Measurements from ENCODE around the gene UTP3. TPM values are rescaled to one million over a fixed set of nuclear protein-coding genes. Genes with fewer than 3 reads are reported as not detected.

Gene UTP3
- total and polyA plus RNA-seq, 2 donors (not counting 1 experiment from before 2014, with no cell fraction given) = 17.8 to 20.4 TPM

GRCh38 chr4:70703619-70704214 lies 15.4 kb downstream of the UTP3 start:
- no peaks in the 10 kb centered on the region for H3K9me3 ChIP-seq (ENCODE audit: control insufficient read depth, insufficient read depth, low read depth, low read length)
- H4K20me1 ChIP-seq (ENCODE audit: control insufficient read depth, extremely low read depth, insufficient read depth, low read length) = no peaks in the 10 kb centered on the region
- TF ChIP-seq CTCF (conservative IDR thresholded peaks at IDR 0.05 in 1 of 2, IDR thresholded peaks at IDR 0.05 in 1 of 2; ENCODE audit: low read depth in 1 of 2, low read length in 2 of 2) (no peak), EZH2 (IDR thresholded peaks at IDR 0.05; ENCODE audit: low read length, missing control alignments) (no peak)
- H3K4me2 ChIP-seq (ENCODE audit: extremely low read depth, insufficient read depth, low read length) = peak overlapping the region; percentile 95
- peak; percentile 72 to 75 for DNase-seq (ENCODE audit: low read depth in 2 of 2)
- H3K27ac ChIP-seq (ENCODE audit: insufficient read depth, low read length) = peak overlapping the region; percentile 91
- peak overlapping the region; percentile 81 for H3K9ac ChIP-seq (ENCODE audit: insufficient read depth, low read length)
- H3K4me1 ChIP-seq (ENCODE audit: control insufficient read depth, extremely low read depth, insufficient read depth, low read length) = peaks cover 4% of the 10 kb centered on the region
- no peaks in the 10 kb centered on the region for H3K27me3 ChIP-seq (ENCODE audit: control insufficient read depth, insufficient read depth, low read length)
- peaks cover 22% of the 10 kb centered on the region for H3K79me2 ChIP-seq (ENCODE audit: control insufficient read depth, insufficient read depth, low read length)
- no peaks in the 10 kb centered on the region for H3K36me3 ChIP-seq (ENCODE audit: control insufficient read depth, insufficient read depth, low read length)
- peak overlapping the region; percentile 51 to 71 (median 67) for H3K4me3 ChIP-seq (replicated peaks in 1 of 4; ENCODE audit: control extremely low read depth in 1 of 4, insufficient read depth in 1 of 4, low read depth in 3 of 4, low read length in 4 of 4)
- peak overlapping the region; percentile 62 for H2AFZ ChIP-seq (ENCODE audit: low read length)

GRCh38 chr4:70704215-70704930 lies 16.0 kb downstream of the UTP3 start:
- Histone ChIP-seq H3K4me2 (ENCODE audit: extremely low read depth, insufficient read depth, low read length) (peak overlapping the region; percentile 95), H4K20me1 (ENCODE audit: control insufficient read depth, extremely low read depth, insufficient read depth, low read length) (no peaks in the 10 kb centered on the region), H3K27ac (ENCODE audit: insufficient read depth, low read length) (peak overlapping the region; percentile 91), H2AFZ (ENCODE audit: low read length) (peak overlapping the region; percentile 62), H3K36me3 (ENCODE audit: control insufficient read depth, insufficient read depth, low read length) (no peaks in the 10 kb centered on the region), H3K4me3 (replicated peaks in 1 of 4; ENCODE audit: control extremely low read depth in 1 of 4, insufficient read depth in 1 of 4, low read depth in 3 of 4, low read length in 4 of 4) (peak overlapping the region; percentile 64 to 71 (median 68)), H3K79me2 (ENCODE audit: control insufficient read depth, insufficient read depth, low read length) (peaks cover 28% of the 10 kb centered on the region), H3K9me3 (ENCODE audit: control insufficient read depth, insufficient read depth, low read depth, low read length) (no peaks in the 10 kb centered on the region), H3K9ac (ENCODE audit: insufficient read depth, low read length) (peak overlapping the region; percentile 81), H3K4me1 (ENCODE audit: control insufficient read depth, extremely low read depth, insufficient read depth, low read length) (peaks cover 4% of the 10 kb centered on the region), H3K27me3 (ENCODE audit: control insufficient read depth, insufficient read depth, low read length) (no peaks in the 10 kb centered on the region)
- TF ChIP-seq EZH2 (IDR thresholded peaks at IDR 0.05; ENCODE audit: low read length, missing control alignments) = no peak
- TF ChIP-seq CTCF (conservative IDR thresholded peaks at IDR 0.05 in 1 of 2, IDR thresholded peaks at IDR 0.05 in 1 of 2; ENCODE audit: low read depth in 1 of 2, low read length in 2 of 2) = peak; percentile 27 to 30
- DNase-seq (ENCODE audit: low read depth in 2 of 2) = peak; percentile 68 to 81

GRCh38 chr4:70704931-70705182 lies 16.5 kb downstream of the UTP3 start:
- peak overlapping the region in 3 of 4 experiments; percentile 67 to 71 (median 70) for H3K4me3 ChIP-seq (replicated peaks in 1 of 4; ENCODE audit: control extremely low read depth in 1 of 4, insufficient read depth in 1 of 4, low read depth in 3 of 4, low read length in 4 of 4)
- H3K4me2 ChIP-seq (ENCODE audit: extremely low read depth, insufficient read depth, low read length) = peak overlapping the region; percentile 26
- no peaks in the 10 kb centered on the region for H3K9me3 ChIP-seq (ENCODE audit: control insufficient read depth, insufficient read depth, low read depth, low read length)
- DNase-seq (ENCODE audit: low read depth in 2 of 2) = no peak
- no peaks in the 10 kb centered on the region for H3K27me3 ChIP-seq (ENCODE audit: control insufficient read depth, insufficient read depth, low read length)
- TF ChIP-seq EZH2 (IDR thresholded peaks at IDR 0.05; ENCODE audit: low read length, missing control alignments) (no peak), CTCF (conservative IDR thresholded peaks at IDR 0.05 in 1 of 2, IDR thresholded peaks at IDR 0.05 in 1 of 2; ENCODE audit: low read depth in 1 of 2, low read length in 2 of 2) (no peak)
- no peaks in the 10 kb centered on the region for H3K36me3 ChIP-seq (ENCODE audit: control insufficient read depth, insufficient read depth, low read length)
- peak overlapping the region; percentile 91 for H3K27ac ChIP-seq (ENCODE audit: insufficient read depth, low read length)
- H4K20me1 ChIP-seq (ENCODE audit: control insufficient read depth, extremely low read depth, insufficient read depth, low read length) = no peaks in the 10 kb centered on the region
- H2AFZ ChIP-seq (ENCODE audit: low read length) = peak overlapping the region; percentile 27
- peaks cover 33% of the 10 kb centered on the region for H3K79me2 ChIP-seq (ENCODE audit: control insufficient read depth, insufficient read depth, low read length)
- peaks cover 4% of the 10 kb centered on the region for H3K4me1 ChIP-seq (ENCODE audit: control insufficient read depth, extremely low read depth, insufficient read depth, low read length)
- H3K9ac ChIP-seq (ENCODE audit: insufficient read depth, low read length) = peak overlapping the region; percentile 81
